ENCODE data around the gene IL21.

The IL21 gene

GRCh38 chr4:122623637-122624166, 2.8 kb upstream of the IL21 start:
- Histone ChIP-seq H3K4me3 (ENCODE audit: insufficient read depth in 1 of 2, low read depth in 1 of 2, low read length in 2 of 2) (no peak overlapping the region), H2BK120ac (ENCODE audit: low read depth, low read length) (no peak overlapping the region), H2AFZ (ENCODE audit: low read depth, low read length) (no peak overlapping the region), H3K9me3 (ENCODE audit: control insufficient read depth, low read length) (no peaks in the 10 kb centered on the region), H3K27ac (ENCODE audit: low read length, poor library complexity, severe bottlenecking) (no peak overlapping the region), H3K27me3 (ENCODE audit: control insufficient read depth in 1 of 2, insufficient read depth in 1 of 2, low read length in 2 of 2) (no peaks in the 10 kb centered on the region), H3K23ac (ENCODE audit: low read length in 2 of 2) (no peak overlapping the region), H3K18ac (ENCODE audit: low read depth in 1 of 2, low read length in 2 of 2) (no peak overlapping the region), H3K36me3 (ENCODE audit: control insufficient read depth in 1 of 2, insufficient read depth in 2 of 2, low read depth in 1 of 2, low read length in 2 of 2) (no peaks in the 10 kb centered on the region), H3K79me1 (replicated peaks; ENCODE audit: low read length, poor library complexity, severe bottlenecking) (no peaks in the 10 kb centered on the region), H3K4me2 (ENCODE audit: low read length, poor library complexity, severe bottlenecking) (no peak overlapping the region), H4K91ac (ENCODE audit: low read length) (no peak overlapping the region), H2BK12ac (ENCODE audit: low read length in 2 of 2) (no peak overlapping the region), H3K14ac (ENCODE audit: low read length in 2 of 2) (no peak overlapping the region), H3K4me1 (ENCODE audit: control insufficient read depth, insufficient read depth, low read depth, low read length) (no peaks in the 10 kb centered on the region), H2BK15ac (ENCODE audit: low read depth, poor library complexity, severe bottlenecking) (no peak overlapping the region), H3K4ac (ENCODE audit: low read depth in 1 of 2, low read length in 2 of 2) (no peak overlapping the region), H3K9ac (ENCODE audit: low read length) (no peak overlapping the region), H2AK5ac (ENCODE audit: low read length, severe bottlenecking) (no peak overlapping the region), H4K8ac (ENCODE audit: low read length) (no peak overlapping the region), H2BK5ac (ENCODE audit: low read depth, low read length, poor library complexity, severe bottlenecking) (no peak overlapping the region)
- WGBS, result 94% methylated on average over 1 of the region's 4 CpGs
- DNase-seq, result no peak

- Histone ChIP-seq H3K18ac (ENCODE audit: low read depth in 1 of 2, low read length in 2 of 2) (no peak overlapping the region), H3K4me2 (ENCODE audit: low read length, poor library complexity, severe bottlenecking) (no peak overlapping the region), H3K27me3 (ENCODE audit: control insufficient read depth in 1 of 2, insufficient read depth in 1 of 2, low read length in 2 of 2) (no peaks in the 10 kb centered on the region), H4K8ac (ENCODE audit: low read length) (no peak overlapping the region), H3K36me3 (ENCODE audit: control insufficient read depth in 1 of 2, insufficient read depth in 2 of 2, low read depth in 1 of 2, low read length in 2 of 2) (no peaks in the 10 kb centered on the region), H2BK120ac (ENCODE audit: low read depth, low read length) (no peak overlapping the region), H3K4ac (ENCODE audit: low read depth in 1 of 2, low read length in 2 of 2) (no peak overlapping the region), H2AFZ (ENCODE audit: low read depth, low read length) (no peak overlapping the region), H2BK15ac (ENCODE audit: low read depth, poor library complexity, severe bottlenecking) (no peak overlapping the region), H3K4me3 (ENCODE audit: insufficient read depth in 1 of 2, low read depth in 1 of 2, low read length in 2 of 2) (no peak overlapping the region), H3K4me1 (ENCODE audit: control insufficient read depth, insufficient read depth, low read depth, low read length) (no peaks in the 10 kb centered on the region), H3K9me3 (ENCODE audit: control insufficient read depth, low read length) (no peaks in the 10 kb centered on the region), H3K14ac (ENCODE audit: low read length in 2 of 2) (no peak overlapping the region), H3K23ac (ENCODE audit: low read length in 2 of 2) (no peak overlapping the region), H3K27ac (ENCODE audit: low read length, poor library complexity, severe bottlenecking) (no peak overlapping the region), H2BK5ac (ENCODE audit: low read depth, low read length, poor library complexity, severe bottlenecking) (no peak overlapping the region), H3K9ac (ENCODE audit: low read length) (no peak overlapping the region), H2AK5ac (ENCODE audit: low read length, severe bottlenecking) (no peak overlapping the region), H3K79me1 (replicated peaks; ENCODE audit: low read length, poor library complexity, severe bottlenecking) (no peaks in the 10 kb centered on the region), H2BK12ac (ENCODE audit: low read length in 2 of 2) (no peak overlapping the region), H4K91ac (ENCODE audit: low read length) (no peak overlapping the region)
- WGBS, result 88% methylated on average over 2 of the region's 3 CpGs
- no peak for DNase-seq
These were observed 1.5 kb upstream of the IL21 start for GRCh38 chr4:122622400-122622799.

- no peaks in the 10 kb centered on the region for H3K36me3 ChIP-seq (ENCODE audit: control insufficient read depth in 1 of 2, insufficient read depth in 2 of 2, low read depth in 1 of 2, low read length in 2 of 2)
- no peak overlapping the region for H3K27ac ChIP-seq (ENCODE audit: low read length, poor library complexity, severe bottlenecking)
- no peaks in the 10 kb centered on the region for H3K27me3 ChIP-seq (ENCODE audit: control insufficient read depth in 1 of 2, insufficient read depth in 1 of 2, low read length in 2 of 2)
- WGBS, result 100% methylated on average over 1 of the region's 2 CpGs
- H2BK12ac ChIP-seq (ENCODE audit: low read length in 2 of 2), result no peak overlapping the region
- H4K91ac ChIP-seq (ENCODE audit: low read length), result no peak overlapping the region
- no peak overlapping the region for H3K18ac ChIP-seq (ENCODE audit: low read depth in 1 of 2, low read length in 2 of 2)
- no peak overlapping the region for H3K4me3 ChIP-seq (ENCODE audit: insufficient read depth in 1 of 2, low read depth in 1 of 2, low read length in 2 of 2)
- no peaks in the 10 kb centered on the region for H3K9me3 ChIP-seq (ENCODE audit: control insufficient read depth, low read length)
- H3K23ac ChIP-seq (ENCODE audit: low read length in 2 of 2), result no peak overlapping the region
- H3K9ac ChIP-seq (ENCODE audit: low read length), result no peak overlapping the region
- H2BK5ac ChIP-seq (ENCODE audit: low read depth, low read length, poor library complexity, severe bottlenecking), result no peak overlapping the region
- H3K4me2 ChIP-seq (ENCODE audit: low read length, poor library complexity, severe bottlenecking), result no peak overlapping the region
- no peak overlapping the region for H2BK15ac ChIP-seq (ENCODE audit: low read depth, poor library complexity, severe bottlenecking)
- no peaks in the 10 kb centered on the region for H3K4me1 ChIP-seq (ENCODE audit: control insufficient read depth, insufficient read depth, low read depth, low read length)
- H3K4ac ChIP-seq (ENCODE audit: low read depth in 1 of 2, low read length in 2 of 2), result no peak overlapping the region
- DNase-seq, result no peak
- no peak overlapping the region for H2BK120ac ChIP-seq (ENCODE audit: low read depth, low read length)
- H2AFZ ChIP-seq (ENCODE audit: low read depth, low read length), result no peak overlapping the region
- H3K79me1 ChIP-seq (replicated peaks; ENCODE audit: low read length, poor library complexity, severe bottlenecking), result no peaks in the 10 kb centered on the region
- no peak overlapping the region for H3K14ac ChIP-seq (ENCODE audit: low read length in 2 of 2)
- no peak overlapping the region for H2AK5ac ChIP-seq (ENCODE audit: low read length, severe bottlenecking)
- H4K8ac ChIP-seq (ENCODE audit: low read length), result no peak overlapping the region
These were observed 1.3 kb downstream of the IL21 start for GRCh38 chr4:122619611-122620010.

GRCh38 chr4:122617597-122618593, 3.0 kb downstream of the IL21 start:
- no peak overlapping the region for H2BK120ac ChIP-seq (ENCODE audit: low read depth, low read length)
- no peak overlapping the region for H3K9ac ChIP-seq (ENCODE audit: low read length)
- no peak overlapping the region for H3K23ac ChIP-seq (ENCODE audit: low read length in 2 of 2)
- no peak overlapping the region for H3K4me3 ChIP-seq (ENCODE audit: insufficient read depth in 1 of 2, low read depth in 1 of 2, low read length in 2 of 2)
- H3K9me3 ChIP-seq (ENCODE audit: control insufficient read depth, low read length), result no peaks in the 10 kb centered on the region
- H2BK12ac ChIP-seq (ENCODE audit: low read length in 2 of 2), result no peak overlapping the region
- no peaks in the 10 kb centered on the region for H3K4me1 ChIP-seq (ENCODE audit: control insufficient read depth, insufficient read depth, low read depth, low read length)
- no peak overlapping the region for H2BK5ac ChIP-seq (ENCODE audit: low read depth, low read length, poor library complexity, severe bottlenecking)
- no peak overlapping the region for H2AFZ ChIP-seq (ENCODE audit: low read depth, low read length)
- no peak overlapping the region for H3K18ac ChIP-seq (ENCODE audit: low read depth in 1 of 2, low read length in 2 of 2)
- no peak overlapping the region for H2AK5ac ChIP-seq (ENCODE audit: low read length, severe bottlenecking)
- H4K8ac ChIP-seq (ENCODE audit: low read length), result no peak overlapping the region
- H3K79me1 ChIP-seq (replicated peaks; ENCODE audit: low read length, poor library complexity, severe bottlenecking), result no peaks in the 10 kb centered on the region
- no peak overlapping the region for H2BK15ac ChIP-seq (ENCODE audit: low read depth, poor library complexity, severe bottlenecking)
- 72% methylated on average over 7 of the region's 7 CpGs for WGBS
- no peaks in the 10 kb centered on the region for H3K27me3 ChIP-seq (ENCODE audit: control insufficient read depth in 1 of 2, insufficient read depth in 1 of 2, low read length in 2 of 2)
- no peak for DNase-seq
- H3K14ac ChIP-seq (ENCODE audit: low read length in 2 of 2), result no peak overlapping the region
- no peaks in the 10 kb centered on the region for H3K36me3 ChIP-seq (ENCODE audit: control insufficient read depth in 1 of 2, insufficient read depth in 2 of 2, low read depth in 1 of 2, low read length in 2 of 2)
- no peak overlapping the region for H3K4ac ChIP-seq (ENCODE audit: low read depth in 1 of 2, low read length in 2 of 2)
- no peak overlapping the region for H3K4me2 ChIP-seq (ENCODE audit: low read length, poor library complexity, severe bottlenecking)
- no peak overlapping the region for H4K91ac ChIP-seq (ENCODE audit: low read length)
- H3K27ac ChIP-seq (ENCODE audit: low read length, poor library complexity, severe bottlenecking), result no peak overlapping the region
